BLaER1 treated with 17β-estradiol and CSF1 and Interleukin-3, amounts not matched to agents 10 nM and 100 nM (cell line): ENCODE data around the gene STX2.
"Not testable (repeated sequence)": the region's sequence is repeated elsewhere in the genome, so short reads cannot be mapped to it uniquely, and the experiment has no call there.

Experiments used
- H3K27ac ChIP-seq, 11 experiments: shearing (Covaris generic); formaldehyde crosslinking; 2 replicates each; pipeline ENCODE4 v1.8.1; 2022
- H3K27me3 ChIP-seq, 11 experiments: shearing (Covaris generic); formaldehyde crosslinking; 2 replicates each; pipeline ENCODE4 v1.8.1; 2022
- H3K36me3 ChIP-seq, 11 experiments: shearing (Covaris generic); formaldehyde crosslinking; 2 replicates each; pipeline ENCODE4 v1.8.1; 2022
- H3K4me1 ChIP-seq, 10 experiments: shearing (Covaris generic); formaldehyde crosslinking; 2 replicates each; pipeline ENCODE4 v1.8.1; 2022
- H3K4me2 ChIP-seq, 11 experiments: shearing (Covaris generic); formaldehyde crosslinking; 2 replicates each; pipeline ENCODE4 v1.8.1; 2022
- H3K4me3 ChIP-seq, 10 experiments: shearing (Covaris generic); formaldehyde crosslinking; 2 replicates each; pipeline ENCODE4 v1.8.1; 2022
- H3K9ac ChIP-seq, 11 experiments: shearing (Covaris generic); formaldehyde crosslinking; 2 replicates each; pipeline ENCODE4 v1.8.1; 2022
- H3K9me3 ChIP-seq, 11 experiments: shearing (Covaris generic); formaldehyde crosslinking; replicated peaks in 1 of 11; 2 replicates each; pipeline ENCODE4 v1.8.1; 2022
- H4K20me1 ChIP-seq, 11 experiments: shearing (Covaris generic); formaldehyde crosslinking; 2 replicates each; pipeline ENCODE4 v1.8.1; 2022
- Cebpa-rat ChIP-seq, 11 experiments: shearing (Covaris generic); IDR thresholded peaks; 2 replicates each; pipeline ENCODE4 v1.8.1; 2022

Gene STX2

DNA sequence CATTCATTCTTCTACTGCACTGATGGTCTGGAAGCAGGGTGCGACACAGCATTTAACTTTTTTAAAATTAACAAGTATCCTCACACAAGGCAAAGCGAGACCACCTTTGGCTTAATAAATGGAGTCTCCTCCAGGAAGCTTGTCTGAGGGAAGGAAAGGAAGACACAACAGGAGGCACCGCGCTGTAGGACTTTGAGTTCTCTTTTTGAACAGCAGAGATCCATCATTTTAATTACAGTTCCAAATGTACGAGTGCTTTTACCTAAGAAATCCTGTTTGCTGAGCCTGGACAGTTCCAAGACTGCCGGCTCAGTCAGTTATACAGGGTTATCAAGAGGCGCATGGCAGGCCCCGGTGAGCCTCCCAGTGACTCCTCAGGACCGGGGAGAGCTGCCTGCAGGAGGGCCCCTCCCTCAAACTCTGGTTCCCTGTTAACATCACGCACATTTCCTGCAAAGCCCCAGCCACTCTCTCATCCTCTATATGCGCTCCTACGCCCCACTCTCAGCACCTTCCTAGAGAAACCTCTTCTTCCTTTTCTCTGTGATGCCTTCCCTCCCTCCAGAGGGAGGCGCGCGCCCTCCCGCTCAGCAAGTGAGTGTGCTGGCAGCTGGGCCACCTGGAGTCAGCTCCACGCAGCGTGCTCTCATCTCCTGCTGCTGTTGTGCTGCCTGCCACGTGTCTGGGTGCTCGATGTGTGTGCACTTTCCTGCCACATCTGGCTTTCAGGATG, 46.1 kb downstream of the STX2 start:
- Histone ChIP-seq H3K27ac (no peak overlapping the region), H3K9me3 (no peaks in the 10 kb centered on the region), H3K4me1 (peaks cover 0 to 15% (median 13%) of the 10 kb centered on the region in 10 experiments; a peak in 15 of 20 replicates), H3K27me3 (no peaks in the 10 kb centered on the region), H3K36me3 (peaks cover 63 to 93% (median 76%) of the 10 kb centered on the region in 11 experiments), H3K9ac (no peak overlapping the region), H3K4me3 (no peak overlapping the region), H4K20me1 (peaks cover 0 to 6% (median 0%) of the 10 kb centered on the region in 11 experiments; a peak in 4 of 22 replicates), H3K4me2 (no peak overlapping the region)
- no peak for TF ChIP-seq Cebpa-rat (IDR thresholded peaks at IDR 0.05)

GRCh38 chr12:130791629-130792028, 47.4 kb downstream of the STX2 start:
- no peaks in the 10 kb centered on the region for H3K27me3 ChIP-seq
- H3K4me2 ChIP-seq = no peak overlapping the region
- H3K4me3 ChIP-seq = no peak overlapping the region
- H3K9ac ChIP-seq = no peak overlapping the region
- peaks cover 60 to 93% (median 69%) of the 10 kb centered on the region in 11 experiments for H3K36me3 ChIP-seq
- no peak for TF ChIP-seq Cebpa-rat (IDR thresholded peaks at IDR 0.05)
- H3K9me3 ChIP-seq = peaks cover 0 to 1% (median 0%) of the 10 kb centered on the region in 11 experiments; a peak in 2 of 22 replicates
- H3K4me1 ChIP-seq = peaks cover 0 to 3% (median 1%) of the 10 kb centered on the region in 10 experiments; a peak in 10 of 20 replicates
- no peak overlapping the region for H3K27ac ChIP-seq
- peaks cover 0 to 6% (median 0%) of the 10 kb centered on the region in 11 experiments; a peak in 4 of 22 replicates for H4K20me1 ChIP-seq

GRCh38 chr12:130788515-130788914, 50.5 kb downstream of the STX2 start:
- no peak overlapping the region for H3K27ac ChIP-seq
- H3K4me2 ChIP-seq = no peak overlapping the region
- H3K4me3 ChIP-seq = no peak overlapping the region
- no peaks in the 10 kb centered on the region for H3K27me3 ChIP-seq
- H3K4me1 ChIP-seq = no peaks in the 10 kb centered on the region; a peak in 1 of 20 replicates
- H3K9me3 ChIP-seq = peaks cover 19 to 26% (median 20%) of the 10 kb centered on the region in 11 experiments
- no peak overlapping the region for H3K9ac ChIP-seq
- H4K20me1 ChIP-seq = peaks cover 0 to 4% (median 0%) of the 10 kb centered on the region in 11 experiments; a peak in 4 of 22 replicates
- H3K36me3 ChIP-seq = peaks cover 43 to 93% (median 58%) of the 10 kb centered on the region in 11 experiments
- TF ChIP-seq Cebpa-rat (IDR thresholded peaks at IDR 0.05) = no peak

DNA sequence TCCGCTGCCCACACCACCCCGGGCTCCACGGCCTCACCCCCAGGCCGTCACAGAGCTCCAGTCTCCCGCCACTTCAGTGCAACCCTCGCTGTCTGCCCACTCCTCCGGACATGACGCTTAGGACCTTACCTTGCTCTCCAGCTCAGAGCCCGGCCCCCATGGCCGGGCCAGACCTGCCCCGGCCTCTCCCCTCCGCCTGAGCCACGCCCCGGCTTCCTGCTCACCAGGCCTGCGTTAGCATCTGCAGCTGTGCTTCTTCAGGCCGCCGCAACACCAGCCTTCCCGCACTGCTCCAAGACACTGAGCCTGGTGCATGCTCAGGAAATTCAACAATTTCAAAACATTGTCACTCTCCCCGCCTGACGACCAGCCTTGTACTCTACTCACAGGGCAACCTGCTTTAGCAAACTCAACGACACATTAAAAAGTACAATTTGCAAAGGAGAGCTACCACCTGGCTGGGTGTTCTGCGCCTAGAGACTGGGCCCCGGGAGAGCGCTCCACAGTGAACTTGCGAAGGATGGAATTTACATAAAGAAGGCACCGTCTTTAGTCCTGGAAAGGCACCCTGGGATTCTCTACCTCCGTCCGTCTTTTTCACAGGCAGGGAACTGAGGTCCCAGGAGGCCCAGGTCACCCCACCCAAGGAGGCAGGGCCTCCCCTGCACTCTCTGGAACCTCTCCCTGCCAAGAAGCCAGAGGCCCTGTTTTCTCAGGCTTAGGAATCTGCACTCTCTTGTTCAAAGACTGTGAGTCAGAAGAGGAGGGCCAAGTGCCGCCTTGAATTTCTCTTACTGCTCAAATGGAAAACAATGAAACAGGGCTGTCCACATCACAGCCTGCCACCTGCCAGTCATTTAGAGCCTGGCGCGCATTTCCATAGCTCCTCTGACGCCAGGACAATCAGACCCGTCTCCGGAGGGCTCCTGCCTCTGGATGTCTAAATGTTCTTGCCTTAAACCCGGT, 51.3 kb downstream of the STX2 start:
- TF ChIP-seq Cebpa-rat (IDR thresholded peaks at IDR 0.05) = no peak
- H4K20me1 ChIP-seq = no peaks in the 10 kb centered on the region; a peak in 3 of 22 replicates
- peaks cover 19 to 26% (median 20%) of the 10 kb centered on the region in 11 experiments for H3K9me3 ChIP-seq
- H3K36me3 ChIP-seq = peaks cover 35 to 91% (median 50%) of the 10 kb centered on the region in 11 experiments
- no peak overlapping the region for H3K27ac ChIP-seq
- H3K4me3 ChIP-seq = no peak overlapping the region
- H3K4me2 ChIP-seq = no peak overlapping the region
- H3K9ac ChIP-seq = no peak overlapping the region
- H3K4me1 ChIP-seq = no peaks in the 10 kb centered on the region
- no peaks in the 10 kb centered on the region for H3K27me3 ChIP-seq

GRCh38 chr12:130787041-130787440, 52.0 kb downstream of the STX2 start:
- Histone ChIP-seq H3K4me1 (no peaks in the 10 kb centered on the region), H3K27ac (no peak overlapping the region), H3K9ac (no peak overlapping the region), H3K27me3 (no peaks in the 10 kb centered on the region), H3K36me3 (peaks cover 28 to 84% (median 43%) of the 10 kb centered on the region in 11 experiments), H3K4me2 (no peak overlapping the region), H3K9me3 (peaks cover 19 to 26% (median 20%) of the 10 kb centered on the region in 11 experiments), H4K20me1 (peaks cover 0 to 6% (median 0%) of the 10 kb centered on the region in 11 experiments; a peak in 4 of 22 replicates), H3K4me3 (no peak overlapping the region)
- TF ChIP-seq Cebpa-rat (IDR thresholded peaks at IDR 0.05) = no peak

- Histone ChIP-seq H3K27ac (no peak overlapping the region), H3K4me3 (no peak overlapping the region), H3K27me3 (no peaks in the 10 kb centered on the region), H4K20me1 (peaks cover 0 to 10% (median 0%) of the 10 kb centered on the region in 11 experiments; a peak in 3 of 22 replicates), H3K9me3 (peaks cover 19 to 26% (median 20%) of the 10 kb centered on the region in 11 experiments), H3K36me3 (peaks cover 9 to 53% (median 22%) of the 10 kb centered on the region in 11 experiments; a peak in 21 of 22 replicates), H3K9ac (no peak overlapping the region), H3K4me1 (no peaks in the 10 kb centered on the region), H3K4me2 (no peak overlapping the region)
- no peak for TF ChIP-seq Cebpa-rat (IDR thresholded peaks at IDR 0.05)
Observed at GRCh38 chr12:130783110-130783715, 55.8 kb downstream of the STX2 start.

GRCh38 chr12:130782245-130782644, 56.8 kb downstream of the STX2 start:
- Histone ChIP-seq H3K9me3 (peaks cover 19 to 26% (median 20%) of the 10 kb centered on the region in 11 experiments), H3K36me3 (peaks cover 9 to 44% (median 19%) of the 10 kb centered on the region in 11 experiments; a peak in 21 of 22 replicates)
- H3K4me3 ChIP-seq, H3K4me2 ChIP-seq, H3K27me3 ChIP-seq, H3K4me1 ChIP-seq, H3K9ac ChIP-seq, H3K27ac ChIP-seq, H4K20me1 ChIP-seq: not testable (repeated sequence)

- H3K9me3 ChIP-seq = peaks cover 18 to 21% (median 19%) of the 10 kb centered on the region in 11 experiments
- H3K4me2 ChIP-seq = no peak overlapping the region
- peaks cover 10 to 15% (median 13%) of the 10 kb centered on the region in 11 experiments for H3K27me3 ChIP-seq
- H3K4me3 ChIP-seq = no peak overlapping the region
- H3K4me1 ChIP-seq = peaks cover 0 to 15% (median 3%) of the 10 kb centered on the region in 10 experiments; a peak in 11 of 20 replicates
- H3K27ac ChIP-seq = no peak overlapping the region
- H3K9ac ChIP-seq = no peak overlapping the region
- peaks cover 9 to 35% (median 18%) of the 10 kb centered on the region in 11 experiments; a peak in 21 of 22 replicates for H3K36me3 ChIP-seq
- TF ChIP-seq Cebpa-rat (IDR thresholded peaks at IDR 0.05) = no peak
- H4K20me1 ChIP-seq = peaks cover 0 to 10% (median 0%) of the 10 kb centered on the region in 11 experiments; a peak in 5 of 22 replicates
Observed at GRCh38 chr12:130780880-130781575, 58.0 kb downstream of the STX2 start.
